Osteocyte (in vitro differentiated cells): ENCODE results near the gene PLEKHG4B. TPM values are rescaled to one million over a fixed set of nuclear protein-coding genes. Genes with fewer than 3 reads are reported as not detected.

ENCODE experiments used
- DNase-seq: peaks from one replicate; pipeline ENCODE4 v3.0.0; 2021; ENCODE audit warnings: mixed read lengths; ENCODE audit not compliant: unreplicated experiment; ENCODE audit errors: extremely low spot score
- H3K27ac Mint-ChIP-seq: one replicate; pipeline ENCODE4 v1.8.0; 2021; ENCODE audit warnings: mild to moderate bottlenecking, mixed read lengths; ENCODE audit not compliant: unreplicated experiment
- H3K27me3 Mint-ChIP-seq: one replicate; pipeline ENCODE4 v1.8.0; 2021; ENCODE audit warnings: mixed read lengths; ENCODE audit not compliant: unreplicated experiment
- H3K36me3 Mint-ChIP-seq: one replicate; pipeline ENCODE4 v1.8.0; 2021; ENCODE audit warnings: mixed read lengths; ENCODE audit not compliant: unreplicated experiment
- H3K4me1 Mint-ChIP-seq: one replicate; pipeline ENCODE4 v1.8.0; 2021; ENCODE audit warnings: mixed read lengths; ENCODE audit not compliant: unreplicated experiment
- H3K4me3 Mint-ChIP-seq: one replicate; pipeline ENCODE4 v1.8.0; 2021; ENCODE audit warnings: mild to moderate bottlenecking, moderate library complexity, mixed read lengths; ENCODE audit not compliant: unreplicated experiment
- H3K9me3 Mint-ChIP-seq: one replicate; pipeline ENCODE4 v1.8.0; 2021; ENCODE audit warnings: mixed read lengths; ENCODE audit not compliant: unreplicated experiment
- CTCF ChIP-seq: fragments of 200-600 bp; sonication (generic); IDR thresholded peaks from 2 replicates; pipeline ENCODE4 v1.5.0; 2021; ENCODE audit warnings: antibody characterized with exemption, mild to moderate bottlenecking, moderate library complexity
- total RNA-seq: library from RNA; stranded (reverse); gene quantifications from 2 replicates; pipeline ENCODE4 v1.2.1, GENCODE V29; 2021

The PLEKHG4B gene
- total RNA-seq, 1 donor from 2014 or later, result 4.5 TPM

GRCh38 chr5:93221-93980 lies 1.4 kb downstream of the PLEKHG4B start:
- peak; percentile 66 for DNase-seq
- Mint-ChIP-seq H3K36me3 (peaks cover 3% of the 10 kb centered on the region), H3K4me3 (no peak overlapping the region)

GRCh38 chr5:94113-94892 lies 2.3 kb downstream of the PLEKHG4B start:
- DNase-seq, result no peak
- no peak overlapping the region for H3K4me3 Mint-ChIP-seq
- H3K9me3 Mint-ChIP-seq, result no peaks in the 10 kb centered on the region
- no peak for TF ChIP-seq CTCF
- H3K36me3 Mint-ChIP-seq, result peaks cover 3% of the 10 kb centered on the region
- peaks cover 19% of the 10 kb centered on the region for H3K4me1 Mint-ChIP-seq
- H3K27me3 Mint-ChIP-seq, result peaks cover 75% of the 10 kb centered on the region
- no peak overlapping the region for H3K27ac Mint-ChIP-seq

More at GRCh38 chr5:93221-93980, 1.4 kb downstream of the PLEKHG4B start:
- H3K4me1 Mint-ChIP-seq, result peaks cover 19% of the 10 kb centered on the region
- no peaks in the 10 kb centered on the region for H3K9me3 Mint-ChIP-seq
- TF ChIP-seq CTCF, result no peak
- H3K27me3 Mint-ChIP-seq, result peaks cover 81% of the 10 kb centered on the region
- no peak overlapping the region for H3K27ac Mint-ChIP-seq

GRCh38 chr5:95241-95980 lies 3.4 kb downstream of the PLEKHG4B start:
- H3K27me3 Mint-ChIP-seq, result peaks cover 73% of the 10 kb centered on the region
- H3K4me1 Mint-ChIP-seq, result peaks cover 17% of the 10 kb centered on the region
- H3K27ac Mint-ChIP-seq, result no peak overlapping the region
- no peak overlapping the region for H3K4me3 Mint-ChIP-seq
- H3K36me3 Mint-ChIP-seq, result peaks cover 3% of the 10 kb centered on the region
- TF ChIP-seq CTCF, result no peak
- no peak for DNase-seq
- no peaks in the 10 kb centered on the region for H3K9me3 Mint-ChIP-seq

- H3K4me3 Mint-ChIP-seq, result no peak overlapping the region
- peaks cover 59% of the 10 kb centered on the region for H3K27me3 Mint-ChIP-seq
- no peak for TF ChIP-seq CTCF
- DNase-seq, result no peak
- no peak overlapping the region for H3K27ac Mint-ChIP-seq
- no peaks in the 10 kb centered on the region for H3K9me3 Mint-ChIP-seq
- H3K4me1 Mint-ChIP-seq, result peaks cover 5% of the 10 kb centered on the region
- peaks cover 3% of the 10 kb centered on the region for H3K36me3 Mint-ChIP-seq
These were observed 5.2 kb downstream of the PLEKHG4B start for GRCh38 chr5:96976-97660.
